ENCODE data around the gene SH2D3A.

SH2D3A gene

GRCh38 chr19:6767357-6768235 is at the start of gene SH2D3A:
Gene SH2D3A, minus strand, starts transcription at chr19:6767435. Its CDS starts 3,687 bp downstream, at chr19:6763748.
- Histone ChIP-seq H3K79me2 (ENCODE audit: insufficient read depth, low read length) (no peaks in the 10 kb centered on the region), H3K9ac (ENCODE audit: low read depth, low read length, poor library complexity, severe bottlenecking) (peak within 1 kb of the TSS; percentile 63), H3F3A (ENCODE audit: low read depth) (peaks cover 7% of the 10 kb centered on the region; the same call in 1 of the 2 replicates), H4K20me1 (ENCODE audit: insufficient read depth, low read length, poor library complexity, severe bottlenecking) (no peaks in the 10 kb centered on the region), H3K9me2 (replicated peaks; ENCODE audit: low read depth, low read length) (no peaks in the 10 kb centered on the region), H3K27me3 (ENCODE audit: insufficient read depth, low read length, poor library complexity, severe bottlenecking) (no peaks in the 10 kb centered on the region), H3K4me1 (ENCODE audit: insufficient read depth, low read length, poor library complexity, severe bottlenecking) (peaks cover 13% of the 10 kb centered on the region), H3K36me3 (ENCODE audit: insufficient read depth, low read length) (no peaks in the 10 kb centered on the region), H3K4me3 (ENCODE audit: low read length, poor library complexity, severe bottlenecking) (peak within 1 kb of the TSS; percentile 82), H2AFZ (ENCODE audit: low read length) (peak within 1 kb of the TSS; percentile 95), H3K9me3 (ENCODE audit: insufficient read depth, low read depth, low read length) (no peaks in the 10 kb centered on the region), H3K4me2 (ENCODE audit: low read depth, low read length, poor library complexity, severe bottlenecking) (peak within 1 kb of the TSS; percentile 92)
- TF ChIP-seq, protein P1, sequence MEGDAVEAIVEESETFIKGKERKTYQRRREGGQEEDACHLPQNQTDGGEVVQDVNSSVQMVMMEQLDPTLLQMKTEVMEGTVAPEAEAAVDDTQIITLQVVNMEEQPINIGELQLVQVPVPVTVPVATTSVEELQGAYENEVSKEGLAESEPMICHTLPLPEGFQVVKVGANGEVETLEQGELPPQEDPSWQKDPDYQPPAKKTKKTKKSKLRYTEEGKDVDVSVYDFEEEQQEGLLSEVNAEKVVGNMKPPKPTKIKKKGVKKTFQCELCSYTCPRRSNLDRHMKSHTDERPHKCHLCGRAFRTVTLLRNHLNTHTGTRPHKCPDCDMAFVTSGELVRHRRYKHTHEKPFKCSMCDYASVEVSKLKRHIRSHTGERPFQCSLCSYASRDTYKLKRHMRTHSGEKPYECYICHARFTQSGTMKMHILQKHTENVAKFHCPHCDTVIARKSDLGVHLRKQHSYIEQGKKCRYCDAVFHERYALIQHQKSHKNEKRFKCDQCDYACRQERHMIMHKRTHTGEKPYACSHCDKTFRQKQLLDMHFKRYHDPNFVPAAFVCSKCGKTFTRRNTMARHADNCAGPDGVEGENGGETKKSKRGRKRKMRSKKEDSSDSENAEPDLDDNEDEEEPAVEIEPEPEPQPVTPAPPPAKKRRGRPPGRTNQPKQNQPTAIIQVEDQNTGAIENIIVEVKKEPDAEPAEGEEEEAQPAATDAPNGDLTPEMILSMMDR (conservative IDR thresholded peaks at IDR 0.05; ENCODE audit: low read length) = no peak
- TF ChIP-seq EZH2phosphoT487 (IDR thresholded peaks at IDR 0.05; ENCODE audit: borderline replicate concordance) = no peak

GRCh38 chr19:6813659-6814058 is 46.4 kb upstream of the SH2D3A start:
- H3K79me2 ChIP-seq (ENCODE audit: insufficient read depth, low read length) = peaks cover 99% of the 10 kb centered on the region
- H3K4me3 ChIP-seq (ENCODE audit: low read length, poor library complexity, severe bottlenecking) = no peak overlapping the region
- no peak for TF ChIP-seq EZH2phosphoT487 (IDR thresholded peaks at IDR 0.05; ENCODE audit: borderline replicate concordance)
- TF ChIP-seq, protein P1 (conservative IDR thresholded peaks at IDR 0.05; ENCODE audit: low read length) = no peak
- H4K20me1 ChIP-seq (ENCODE audit: insufficient read depth, low read length, poor library complexity, severe bottlenecking) = peaks cover 53% of the 10 kb centered on the region
- H3K4me2 ChIP-seq (ENCODE audit: low read depth, low read length, poor library complexity, severe bottlenecking) = no peak overlapping the region
- no peaks in the 10 kb centered on the region for H3K9me2 ChIP-seq (replicated peaks; ENCODE audit: low read depth, low read length)
- H3K9ac ChIP-seq (ENCODE audit: low read depth, low read length, poor library complexity, severe bottlenecking) = no peak overlapping the region
- no peaks in the 10 kb centered on the region for H3F3A ChIP-seq (ENCODE audit: low read depth)
- H3K27me3 ChIP-seq (ENCODE audit: insufficient read depth, low read length, poor library complexity, severe bottlenecking) = no peaks in the 10 kb centered on the region
- H3K4me1 ChIP-seq (ENCODE audit: insufficient read depth, low read length, poor library complexity, severe bottlenecking) = peaks cover 7% of the 10 kb centered on the region
- no peaks in the 10 kb centered on the region for H3K9me3 ChIP-seq (ENCODE audit: insufficient read depth, low read depth, low read length)
- H3K36me3 ChIP-seq (ENCODE audit: insufficient read depth, low read length) = peaks cover 42% of the 10 kb centered on the region; the same call in 1 of the 2 replicates
- no peak overlapping the region for H2AFZ ChIP-seq (ENCODE audit: low read length)

DNA sequence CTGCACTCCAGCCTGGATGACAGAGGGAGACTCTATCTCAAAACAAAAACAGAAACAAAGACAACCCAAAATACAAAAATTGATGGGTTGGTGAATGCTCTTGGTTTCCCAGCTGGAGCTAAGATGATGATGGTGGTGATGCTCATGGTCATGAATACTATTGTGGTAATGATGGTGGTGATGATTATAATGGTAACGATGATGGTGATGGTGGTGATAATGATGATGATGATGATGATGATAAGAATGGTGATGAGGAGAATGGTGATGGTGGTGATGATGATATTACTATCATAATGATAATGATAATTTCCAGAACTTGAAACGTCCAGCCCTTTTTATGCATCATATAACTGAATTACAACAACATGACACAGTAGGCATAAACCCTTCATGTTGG is 45.4 kb upstream of the SH2D3A start:
- H3K4me3 ChIP-seq (ENCODE audit: low read length, poor library complexity, severe bottlenecking) = no peak overlapping the region
- TF ChIP-seq EZH2phosphoT487 (IDR thresholded peaks at IDR 0.05; ENCODE audit: borderline replicate concordance) = no peak
- TF ChIP-seq, protein P1 (conservative IDR thresholded peaks at IDR 0.05; ENCODE audit: low read length) = no peak
- peaks cover 37% of the 10 kb centered on the region; the same call in 1 of the 2 replicates for H3K36me3 ChIP-seq (ENCODE audit: insufficient read depth, low read length)
- peaks cover 7% of the 10 kb centered on the region for H3K4me1 ChIP-seq (ENCODE audit: insufficient read depth, low read length, poor library complexity, severe bottlenecking)
- H3K9me3 ChIP-seq (ENCODE audit: insufficient read depth, low read depth, low read length) = no peaks in the 10 kb centered on the region
- peaks cover 54% of the 10 kb centered on the region for H4K20me1 ChIP-seq (ENCODE audit: insufficient read depth, low read length, poor library complexity, severe bottlenecking)
- no peak overlapping the region for H2AFZ ChIP-seq (ENCODE audit: low read length)
- no peaks in the 10 kb centered on the region for H3F3A ChIP-seq (ENCODE audit: low read depth)
- no peaks in the 10 kb centered on the region for H3K27me3 ChIP-seq (ENCODE audit: insufficient read depth, low read length, poor library complexity, severe bottlenecking)
- peaks cover 97% of the 10 kb centered on the region for H3K79me2 ChIP-seq (ENCODE audit: insufficient read depth, low read length)
- H3K4me2 ChIP-seq (ENCODE audit: low read depth, low read length, poor library complexity, severe bottlenecking) = no peak overlapping the region
- no peaks in the 10 kb centered on the region for H3K9me2 ChIP-seq (replicated peaks; ENCODE audit: low read depth, low read length)
- H3K9ac ChIP-seq (ENCODE audit: low read depth, low read length, poor library complexity, severe bottlenecking) = no peak overlapping the region
